Activated CD4-positive, alpha-beta T cell treated with anti-CD3 and anti-CD28 coated beads, Interleukin-2, amount 50 U/mL, for 4 hours (primary cell): ENCODE measurements around the gene NUDT14.
A peak's percentile ranks its signal among the peaks of the same experiment; 100 is the strongest.

ENCODE experiments used
- DNase-seq, 2 experiments: peaks; one replicate each; pipeline ENCODE4 v3.0.0-alpha.2; 2020

Gene NUDT14

GRCh38 chr14:105211758-105212089, 30.6 kb upstream of the NUDT14 start:
- no peak for DNase-seq

DNA sequence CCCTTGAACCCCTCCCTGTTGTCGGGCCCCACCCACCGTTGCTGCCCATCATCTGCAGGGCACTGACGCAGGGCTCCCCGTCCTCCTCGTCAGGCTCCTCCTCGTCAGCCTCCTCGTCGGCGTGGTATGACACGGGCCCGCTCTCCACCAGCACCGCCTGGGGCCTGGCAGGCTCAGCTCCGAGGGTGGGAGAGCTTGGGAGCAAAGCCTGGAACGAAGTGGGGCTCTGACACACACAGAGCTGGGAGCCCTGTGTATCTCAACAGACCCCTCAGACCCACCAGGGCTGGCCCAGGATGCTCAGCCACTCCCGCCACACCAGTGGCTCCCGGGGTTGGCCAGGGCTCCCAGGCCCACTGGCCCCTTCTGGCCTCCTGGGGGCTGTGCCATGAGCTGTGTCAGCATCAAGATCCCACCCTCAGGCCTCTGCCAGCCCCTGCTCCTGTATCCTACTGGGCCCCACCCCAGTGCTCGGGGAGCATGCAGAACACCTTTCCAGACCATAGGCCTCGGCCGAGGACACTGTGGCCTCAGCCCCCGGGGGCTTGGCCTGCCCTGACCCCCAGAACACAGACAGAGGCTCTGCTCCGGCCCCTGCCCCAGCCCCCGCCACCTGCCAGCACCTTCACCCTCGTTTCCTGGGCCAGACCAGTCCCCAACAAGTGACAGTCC, 30.1 kb upstream of the NUDT14 start:
- DNase-seq = no peak

DNA sequence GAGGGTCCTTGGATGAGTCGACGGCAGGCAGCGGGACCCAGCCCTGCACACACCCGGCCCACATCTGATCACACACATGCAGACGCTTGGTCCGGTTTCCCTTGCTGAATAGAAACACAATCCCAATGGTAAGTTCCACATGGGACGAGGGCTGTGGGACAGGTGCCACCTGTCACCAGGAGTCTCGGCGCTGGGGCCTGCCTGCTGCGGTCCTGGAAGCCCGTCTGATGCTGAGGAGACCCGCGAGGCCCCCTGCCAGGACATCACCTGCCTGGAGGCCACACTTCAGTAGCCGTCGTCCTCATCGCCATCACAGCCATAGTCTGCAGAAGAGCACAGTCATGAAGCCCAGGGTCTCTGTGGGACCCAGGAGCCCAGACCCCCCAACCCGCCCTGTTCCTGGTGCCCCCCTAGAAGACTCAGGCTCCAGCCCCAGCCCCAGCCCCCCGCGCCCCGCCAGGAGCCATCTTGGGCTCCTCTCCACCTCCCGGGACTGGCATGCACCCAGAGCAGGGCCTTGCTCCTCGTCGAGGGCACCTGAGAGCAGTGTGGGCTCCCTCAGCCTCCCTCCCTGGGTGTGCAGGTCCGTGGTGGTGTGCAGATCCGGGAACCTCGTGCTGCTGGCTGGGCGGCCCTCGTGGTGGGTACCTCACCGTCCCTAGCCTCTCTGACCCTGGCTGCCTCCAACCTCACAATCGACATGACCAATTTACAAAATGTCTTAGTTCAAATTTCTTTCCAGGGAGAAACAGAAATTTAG, 29.3 kb upstream of the NUDT14 start:
- no peak for DNase-seq

DNA sequence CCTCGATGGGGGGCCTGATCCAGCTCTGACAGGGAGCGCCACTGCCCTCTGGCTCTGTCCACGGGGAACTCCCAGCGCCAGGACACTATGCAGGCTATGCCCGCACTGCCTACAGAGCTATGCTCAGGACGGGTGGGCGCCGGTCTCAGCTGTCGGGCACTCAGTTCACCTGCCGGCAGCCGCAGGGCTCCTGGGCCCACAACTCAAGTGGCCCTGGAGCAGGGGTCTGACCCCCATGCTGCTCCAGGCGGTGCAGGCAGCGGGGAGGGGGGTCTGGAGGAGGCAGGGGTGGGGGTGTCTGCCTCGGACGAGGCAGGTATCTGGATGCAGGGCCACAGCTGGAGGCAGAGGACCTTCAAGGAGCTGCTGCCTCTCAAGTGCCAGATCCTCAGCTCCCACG, 28.5 kb upstream of the NUDT14 start:
- DNase-seq = no peak

GRCh38 chr14:105209091-105209490, 28.0 kb upstream of the NUDT14 start:
- no peak for DNase-seq

DNA sequence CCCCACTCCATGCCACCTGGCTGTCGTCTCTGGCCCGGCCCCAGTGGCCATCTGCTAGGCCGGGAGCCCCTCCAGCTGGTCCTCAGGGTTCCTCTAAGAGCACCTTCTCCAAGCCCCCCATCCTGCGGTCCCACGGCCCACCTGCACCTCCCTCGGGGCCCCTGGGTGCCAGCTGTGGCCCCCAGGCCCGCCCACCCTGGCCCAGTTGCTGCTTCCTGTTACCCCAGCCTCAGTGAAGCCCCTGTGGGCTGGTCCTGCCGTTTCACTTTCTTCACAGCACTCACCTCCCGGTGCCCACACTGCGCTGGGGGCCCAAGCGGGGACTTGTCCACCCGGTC, 27.6 kb upstream of the NUDT14 start:
- DNase-seq = no peak

DNA sequence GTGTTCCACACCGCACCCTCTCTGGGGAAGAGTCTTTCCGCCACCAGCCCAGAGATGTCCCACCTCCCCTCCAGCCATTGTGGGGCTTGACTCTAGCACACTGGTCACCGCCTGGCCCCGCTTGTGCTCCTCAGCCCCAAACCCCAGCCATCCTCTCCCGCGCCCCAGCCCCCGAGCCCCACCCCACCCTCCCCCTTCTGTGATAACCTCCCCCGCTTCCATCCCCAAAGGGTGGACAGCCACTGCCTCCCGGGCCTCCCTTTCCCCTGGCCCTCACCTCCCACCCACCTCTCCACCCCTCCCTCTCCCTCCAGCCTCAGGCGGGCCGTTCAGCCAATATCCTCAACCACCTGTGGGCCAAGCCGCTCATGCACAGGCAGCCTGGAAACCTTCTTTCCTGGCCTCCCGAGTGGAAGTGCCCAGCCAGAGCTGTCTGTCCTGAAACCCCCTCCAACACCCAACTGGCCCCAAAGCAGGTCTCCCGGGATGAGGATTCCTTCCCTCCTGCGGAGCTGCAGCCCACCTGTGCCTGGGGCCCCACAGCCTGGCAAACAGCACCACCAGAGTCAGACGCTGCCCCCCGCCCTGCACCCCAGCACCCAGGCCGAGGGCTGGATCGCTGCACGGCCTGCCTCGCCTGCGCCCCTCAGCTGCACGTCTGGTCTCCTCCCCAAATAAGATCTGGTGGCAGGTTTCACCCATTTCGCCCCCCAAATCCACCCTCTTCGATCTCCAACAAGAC, 27.1 kb upstream of the NUDT14 start:
- DNase-seq = no peak

- no peak for DNase-seq
These were observed 26.4 kb upstream of the NUDT14 start for GRCh38 chr14:105207460-105207901.

GRCh38 chr14:105206873-105207272, 25.8 kb upstream of the NUDT14 start:
- DNase-seq = no peak

- no peak for DNase-seq
These were observed 24.6 kb upstream of the NUDT14 start for GRCh38 chr14:105205673-105206208.

GRCh38 chr14:105204931-105205672, 24.0 kb upstream of the NUDT14 start:
- no peak for DNase-seq

DNA sequence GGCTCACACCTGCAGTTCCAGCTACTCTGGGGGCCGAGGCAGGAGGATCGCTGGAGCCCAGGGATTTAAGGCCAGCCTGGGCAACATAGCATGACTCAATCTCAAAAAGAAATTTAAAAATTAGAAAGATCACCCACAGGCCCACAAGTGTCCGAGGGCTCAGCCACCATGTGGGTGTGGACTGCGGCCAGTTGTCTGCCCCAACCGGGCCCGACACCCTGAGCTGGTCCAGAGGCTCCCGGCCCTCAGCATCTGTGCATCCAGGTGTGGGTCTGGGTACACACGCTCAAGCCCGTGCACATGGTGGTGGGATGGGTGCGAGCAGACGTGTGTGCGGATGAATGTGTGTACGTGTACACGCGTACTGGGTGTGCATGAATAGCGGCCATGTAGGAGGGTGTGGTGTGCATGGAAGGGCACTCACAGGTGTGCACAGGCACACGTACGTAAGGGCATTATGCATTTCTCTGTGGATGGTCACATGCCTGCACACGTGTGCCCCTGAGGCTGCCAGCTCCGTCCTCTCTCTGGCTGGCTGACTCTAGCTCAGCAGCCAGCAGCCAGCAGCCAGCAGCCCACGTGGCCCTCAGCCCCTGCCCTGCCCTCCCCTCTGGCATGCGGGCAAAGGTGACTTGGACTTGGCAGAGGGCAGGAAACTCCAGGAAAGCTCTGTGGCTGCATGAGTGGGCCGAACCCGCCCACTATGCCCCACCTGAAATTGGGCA, 23.3 kb upstream of the NUDT14 start:
- DNase-seq = no peak

DNA sequence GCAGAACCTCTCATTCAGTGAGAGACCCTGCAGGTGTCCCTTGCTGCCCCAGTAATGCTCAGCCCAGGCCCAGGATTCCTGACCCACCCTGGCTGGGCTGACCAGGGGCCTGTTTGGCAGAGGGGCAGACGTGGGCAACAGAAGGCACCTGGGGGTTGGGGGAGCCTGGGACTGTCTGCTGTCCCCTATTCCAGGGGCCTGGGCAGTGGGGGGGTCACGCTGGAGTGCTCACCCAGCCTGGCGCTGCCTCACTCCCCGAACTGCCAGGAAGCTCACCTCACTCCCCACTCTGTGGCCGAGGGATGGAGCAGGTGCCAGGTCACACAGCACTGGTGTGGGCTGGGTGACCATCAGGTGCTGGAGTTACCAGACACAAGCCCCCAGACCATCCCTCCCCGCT, 22.6 kb upstream of the NUDT14 start:
- no peak for DNase-seq

DNA sequence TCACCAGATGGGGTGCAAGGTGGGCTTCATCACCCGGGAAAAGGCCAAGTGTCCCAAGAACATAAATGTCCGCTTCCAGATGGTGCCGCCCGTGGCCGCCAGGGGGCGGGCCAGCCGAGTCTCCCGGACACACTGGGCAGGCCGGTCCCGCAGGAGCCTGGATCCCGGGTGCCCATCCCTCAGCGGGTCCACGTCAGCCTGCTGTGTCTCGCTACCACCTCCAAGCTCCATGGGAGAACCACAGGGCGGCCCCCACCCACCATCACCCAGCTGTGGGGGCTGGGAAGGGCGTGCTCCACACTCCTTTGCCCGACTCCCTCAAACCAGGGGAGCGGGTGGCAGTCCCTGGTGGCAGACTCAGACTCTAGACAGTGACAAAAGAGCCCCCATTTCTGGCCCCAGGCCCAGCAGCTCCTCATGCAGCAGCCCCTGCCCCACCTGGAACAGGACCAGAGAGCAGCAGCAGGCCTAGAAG, 22.0 kb upstream of the NUDT14 start:
- DNase-seq = peak; percentile 52 to 57

GRCh38 chr14:105201925-105202513, 20.9 kb upstream of the NUDT14 start:
- DNase-seq = no peak

DNA sequence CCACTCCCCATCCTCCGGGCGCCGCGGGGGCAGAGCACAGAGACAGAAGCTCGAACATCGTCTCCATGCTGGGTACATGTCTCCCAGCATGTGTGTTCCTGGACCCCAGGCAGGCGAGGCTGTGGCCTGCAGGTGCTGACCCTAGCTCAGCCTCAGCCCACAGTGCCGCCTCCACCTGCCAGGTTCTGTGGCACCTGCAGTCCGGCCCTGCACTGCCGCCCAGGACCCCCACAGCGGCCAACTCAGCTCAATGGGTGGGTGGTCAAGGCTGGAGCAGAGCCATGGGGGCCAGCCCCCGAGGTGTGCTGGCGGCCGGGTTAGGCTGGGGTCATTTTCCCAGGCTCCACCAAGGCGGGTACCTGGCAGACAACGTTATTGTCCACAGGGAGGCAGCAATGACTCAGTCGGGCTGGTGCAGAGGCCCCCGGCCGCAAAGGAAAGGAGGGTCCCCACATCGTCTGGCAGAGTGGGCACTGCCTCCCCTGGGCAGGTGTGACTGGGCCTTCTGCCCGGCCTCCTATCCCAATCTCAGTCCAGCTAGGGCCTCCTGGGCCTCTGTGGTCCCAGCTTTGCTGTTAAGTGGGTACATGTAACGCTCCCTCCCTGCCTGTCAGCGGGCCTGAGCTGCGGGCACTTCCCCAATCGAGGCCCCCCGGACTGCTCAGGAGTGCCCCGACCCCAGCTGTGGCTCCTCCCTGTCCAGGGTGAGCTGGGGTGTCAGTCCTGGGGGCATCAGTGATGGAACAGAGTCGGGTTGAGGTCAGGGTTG, 20.2 kb upstream of the NUDT14 start:
- DNase-seq = no peak

- DNase-seq = no peak
These were observed 19.5 kb upstream of the NUDT14 start for GRCh38 chr14:105200641-105201040.

DNA sequence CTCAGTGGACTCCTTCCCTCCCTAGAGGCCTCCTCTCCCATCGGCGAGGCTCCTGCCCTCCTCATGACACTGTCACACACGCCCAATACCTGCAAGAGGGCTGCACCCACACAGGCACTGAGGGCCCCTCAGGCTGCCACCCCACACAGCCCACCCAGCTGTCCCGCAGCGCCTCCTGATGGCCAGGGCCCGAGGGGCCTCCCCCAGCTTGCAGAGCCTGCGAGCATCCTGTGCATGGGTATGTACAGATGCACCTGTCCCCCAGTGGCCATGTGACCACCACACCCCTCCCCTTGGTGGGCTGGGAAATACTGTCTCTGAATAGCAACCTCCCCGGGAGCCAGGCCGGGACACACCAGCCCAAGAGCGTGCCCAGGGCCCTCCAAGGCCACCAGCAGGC, 19.0 kb upstream of the NUDT14 start:
- no peak for DNase-seq

DNA sequence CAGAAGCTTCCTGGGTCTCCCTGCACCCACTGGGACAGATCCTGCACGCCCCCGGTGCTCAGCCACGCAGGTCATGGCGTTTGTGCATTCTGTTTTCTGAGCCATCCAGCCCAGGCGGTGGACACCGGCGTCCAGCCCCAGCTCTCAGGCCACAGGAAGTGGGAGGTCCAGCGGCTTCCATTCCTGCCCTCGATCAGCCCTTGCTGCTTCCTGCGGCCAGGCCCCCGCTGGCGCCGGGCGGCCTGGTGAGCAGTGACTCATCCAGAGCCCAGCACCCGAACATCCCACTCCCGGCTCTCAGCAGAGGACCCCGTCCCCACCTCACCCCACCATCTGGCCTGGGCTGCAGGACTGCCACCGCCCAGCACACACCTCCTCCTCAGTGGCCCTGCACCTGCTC, 18.0 kb upstream of the NUDT14 start:
- no peak for DNase-seq

- no peak for DNase-seq
These were observed 17.5 kb upstream of the NUDT14 start for GRCh38 chr14:105198588-105198987.

DNA sequence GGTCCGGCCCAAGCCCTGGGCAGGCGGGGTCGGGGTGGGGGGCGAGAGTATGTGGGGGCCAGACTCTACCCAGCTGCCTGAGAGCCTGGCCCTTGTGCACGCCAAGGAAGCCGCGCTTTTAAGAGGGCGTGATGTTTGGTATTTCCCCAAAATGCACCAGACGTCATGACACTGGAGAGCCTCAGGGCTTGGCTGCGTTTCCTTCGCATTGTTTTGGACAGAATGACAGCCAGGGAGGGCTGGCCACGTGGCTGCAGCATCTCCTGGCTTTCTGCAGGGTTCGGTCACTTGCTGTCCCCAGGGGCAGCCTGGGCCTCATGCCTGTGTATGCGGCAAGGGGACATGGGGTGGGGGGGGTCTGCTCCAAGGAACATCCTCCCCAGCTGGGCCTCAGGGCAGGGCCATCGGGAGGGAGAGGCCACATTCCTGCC, 16.1 kb upstream of the NUDT14 start:
- no peak for DNase-seq
